ENCODE measurements around the gene REV3L.

The REV3L gene

GRCh38 chr6:111485342-111485741, 2.3 kb upstream of the REV3L start:
- DNase-seq (ENCODE audit: extremely low spot score), result no peak
- POLR2A ChIA-PET, result no interaction called here
- TF ChIP-seq, protein P1, sequence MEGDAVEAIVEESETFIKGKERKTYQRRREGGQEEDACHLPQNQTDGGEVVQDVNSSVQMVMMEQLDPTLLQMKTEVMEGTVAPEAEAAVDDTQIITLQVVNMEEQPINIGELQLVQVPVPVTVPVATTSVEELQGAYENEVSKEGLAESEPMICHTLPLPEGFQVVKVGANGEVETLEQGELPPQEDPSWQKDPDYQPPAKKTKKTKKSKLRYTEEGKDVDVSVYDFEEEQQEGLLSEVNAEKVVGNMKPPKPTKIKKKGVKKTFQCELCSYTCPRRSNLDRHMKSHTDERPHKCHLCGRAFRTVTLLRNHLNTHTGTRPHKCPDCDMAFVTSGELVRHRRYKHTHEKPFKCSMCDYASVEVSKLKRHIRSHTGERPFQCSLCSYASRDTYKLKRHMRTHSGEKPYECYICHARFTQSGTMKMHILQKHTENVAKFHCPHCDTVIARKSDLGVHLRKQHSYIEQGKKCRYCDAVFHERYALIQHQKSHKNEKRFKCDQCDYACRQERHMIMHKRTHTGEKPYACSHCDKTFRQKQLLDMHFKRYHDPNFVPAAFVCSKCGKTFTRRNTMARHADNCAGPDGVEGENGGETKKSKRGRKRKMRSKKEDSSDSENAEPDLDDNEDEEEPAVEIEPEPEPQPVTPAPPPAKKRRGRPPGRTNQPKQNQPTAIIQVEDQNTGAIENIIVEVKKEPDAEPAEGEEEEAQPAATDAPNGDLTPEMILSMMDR (IDR thresholded peaks at IDR 0.05; ENCODE audit: control extremely low read depth, extremely low read depth, low read depth, missing control alignments), result no peak
- CTCF ChIA-PET, result interaction anchor here (1.8 to 2.8 kb wide), 2 partner anchors 81 to 226 kb away, joined by 4 to 19 read pairs; a partner anchor contains a TSS

DNA sequence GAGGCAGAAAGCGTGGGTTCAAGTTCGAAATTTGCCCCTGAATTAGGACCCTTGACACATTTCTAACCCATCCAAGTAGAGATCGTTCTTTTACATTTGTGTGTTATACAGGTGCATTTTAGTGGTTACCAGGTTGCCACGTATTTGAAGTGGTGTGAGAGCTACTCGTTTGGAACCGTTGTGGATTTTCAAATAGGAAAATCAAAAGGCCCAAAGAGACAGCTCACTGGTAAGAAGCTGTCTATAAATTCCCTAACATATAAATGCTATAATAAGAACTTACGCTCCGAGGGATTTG, 1.6 kb upstream of the REV3L start:
- TF ChIP-seq, protein P1 (IDR thresholded peaks at IDR 0.05; ENCODE audit: control extremely low read depth, extremely low read depth, low read depth, missing control alignments), result no peak
- no peak for DNase-seq (ENCODE audit: extremely low spot score)
- CTCF ChIA-PET, result interaction anchor here (1.0 to 2.8 kb wide), 4 partner anchors 11 to 225 kb away, joined by 3 to 19 read pairs (median 4); a partner anchor contains a TSS
- POLR2A ChIA-PET, result interaction anchor here (0.8 to 1.1 kb wide), 3 partner anchors 34 to 194 kb away, joined by 3 to 4 read pairs (median 3); no protein-coding TSS in a partner anchor

DNA sequence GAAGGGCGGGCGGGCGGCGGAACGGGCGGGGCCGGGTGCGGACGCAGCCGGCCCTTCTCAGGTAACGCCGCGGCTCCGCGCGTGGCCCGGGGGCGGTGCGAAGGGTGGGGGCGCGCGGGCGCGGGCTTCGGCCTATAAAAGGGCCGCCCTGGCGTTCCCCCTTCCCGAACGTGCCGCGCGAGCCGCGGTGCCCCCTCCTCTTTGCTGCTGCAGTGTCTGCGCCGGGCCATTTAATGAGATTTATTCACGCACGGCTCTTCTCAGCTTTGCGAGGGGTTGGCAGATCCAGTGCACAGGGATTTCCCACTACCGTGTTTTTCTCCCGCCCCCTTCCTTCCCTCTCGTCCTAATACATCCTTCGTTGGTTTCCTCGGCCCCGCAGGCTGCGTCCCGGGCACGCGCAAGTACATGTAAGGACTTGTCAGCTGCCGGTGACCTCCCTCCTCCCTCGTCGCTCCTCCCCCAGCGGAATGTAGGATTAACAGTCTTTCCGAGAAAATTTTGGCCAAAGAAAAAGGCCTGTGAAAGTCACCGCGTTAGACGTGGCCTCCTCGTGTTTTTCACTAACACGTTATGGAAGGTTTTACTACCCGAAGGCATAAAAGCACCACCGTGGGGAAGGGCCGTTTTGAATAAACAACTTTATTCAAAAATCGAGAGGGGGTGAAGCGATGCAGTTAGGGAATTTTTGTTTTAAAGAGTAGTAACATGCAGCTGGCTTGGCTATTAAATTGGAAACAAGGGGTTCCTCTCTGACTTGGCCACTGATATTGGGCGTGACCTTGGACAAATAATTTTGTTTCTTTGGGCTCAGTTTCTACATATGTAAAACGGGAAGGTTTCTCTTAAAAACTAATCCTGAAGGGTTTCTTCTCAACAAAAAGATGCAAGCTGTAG, 966 bp upstream of the REV3L start:
- POLR2A ChIA-PET, result interaction anchor here (0.6 to 1.5 kb wide), 5 partner anchors 33 to 193 kb away, joined by 3 to 6 read pairs (median 3); partner anchors contain the start of gene TRAF3IP2
- peak; percentile 87 for DNase-seq (ENCODE audit: extremely low spot score)
- CTCF ChIA-PET, result interaction anchor here (1.0 to 2.8 kb wide), 4 partner anchors 11 to 225 kb away, joined by 3 to 19 read pairs (median 4); a partner anchor contains a TSS
- TF ChIP-seq, protein P1 (IDR thresholded peaks at IDR 0.05; ENCODE audit: control extremely low read depth, extremely low read depth, low read depth, missing control alignments), result no peak

- ChIA-PET CTCF (interaction anchor here (2.8 kb wide), 1 partner anchor 223 kb away, joined by 19 read pairs; a partner anchor contains a TSS), POLR2A (interaction anchor here (0.6 to 0.7 kb wide), 6 partner anchors 72 to 583 kb away, joined by 3 to 8 read pairs (median 4); a partner anchor contains a TSS)
- TF ChIP-seq, protein P1 (IDR thresholded peaks at IDR 0.05; ENCODE audit: control extremely low read depth, extremely low read depth, low read depth, missing control alignments), result no peak
- peak; percentile 34 for DNase-seq (ENCODE audit: extremely low spot score)
Measured at GRCh38 chr6:111482188-111482958, 645 bp downstream of the REV3L start.

- DNase-seq (ENCODE audit: extremely low spot score), result no peak
- ChIA-PET CTCF (interaction anchor here (1.6 kb wide), 1 partner anchor 223 kb away, joined by 8 read pairs; a partner anchor contains a TSS), POLR2A (no interaction called here)
- TF ChIP-seq, protein P1 (IDR thresholded peaks at IDR 0.05; ENCODE audit: control extremely low read depth, extremely low read depth, low read depth, missing control alignments), result no peak
Measured at GRCh38 chr6:111481836-111482187, 1.2 kb downstream of the REV3L start.
